SK-N-SH (cell line): ENCODE measurements around the gene MSMP.

Experiments used
- RXRA ChIP-seq: IDR thresholded peaks from 2 replicates; pipeline ENCODE4 v1.4.0; 2012; ENCODE audit warnings: low read depth, mild to moderate bottlenecking, borderline replicate concordance
- TF ChIP-seq, protein P1 (sequence below): fragments of 200-600 bp; sonication (generic); IDR thresholded peaks from 2 replicates; pipeline ENCODE4 v1.6.1; 2017; ENCODE audit warnings: antibody characterized with exemption, mild to moderate bottlenecking, moderate library complexity

DNA sequence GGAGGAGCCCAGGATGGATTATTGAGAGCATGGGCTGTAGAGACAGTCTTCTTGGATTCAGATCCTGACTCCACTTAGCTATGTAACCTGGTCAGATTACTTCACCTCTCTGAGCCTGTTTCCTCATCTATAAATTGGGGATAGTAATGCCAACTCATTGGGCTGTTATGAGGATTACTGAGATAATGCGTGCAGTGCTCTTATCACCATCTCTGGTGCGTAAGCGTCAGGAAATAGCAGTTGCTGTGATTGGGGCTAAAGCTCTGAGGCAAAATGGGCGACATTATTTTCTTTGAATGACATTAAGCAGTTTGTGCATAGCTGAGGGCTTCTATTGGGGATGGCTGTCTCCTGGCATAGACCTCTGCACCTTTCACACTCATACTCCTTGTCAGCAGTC is 995 bp upstream of the MSMP start:
- TF ChIP-seq, protein P1, sequence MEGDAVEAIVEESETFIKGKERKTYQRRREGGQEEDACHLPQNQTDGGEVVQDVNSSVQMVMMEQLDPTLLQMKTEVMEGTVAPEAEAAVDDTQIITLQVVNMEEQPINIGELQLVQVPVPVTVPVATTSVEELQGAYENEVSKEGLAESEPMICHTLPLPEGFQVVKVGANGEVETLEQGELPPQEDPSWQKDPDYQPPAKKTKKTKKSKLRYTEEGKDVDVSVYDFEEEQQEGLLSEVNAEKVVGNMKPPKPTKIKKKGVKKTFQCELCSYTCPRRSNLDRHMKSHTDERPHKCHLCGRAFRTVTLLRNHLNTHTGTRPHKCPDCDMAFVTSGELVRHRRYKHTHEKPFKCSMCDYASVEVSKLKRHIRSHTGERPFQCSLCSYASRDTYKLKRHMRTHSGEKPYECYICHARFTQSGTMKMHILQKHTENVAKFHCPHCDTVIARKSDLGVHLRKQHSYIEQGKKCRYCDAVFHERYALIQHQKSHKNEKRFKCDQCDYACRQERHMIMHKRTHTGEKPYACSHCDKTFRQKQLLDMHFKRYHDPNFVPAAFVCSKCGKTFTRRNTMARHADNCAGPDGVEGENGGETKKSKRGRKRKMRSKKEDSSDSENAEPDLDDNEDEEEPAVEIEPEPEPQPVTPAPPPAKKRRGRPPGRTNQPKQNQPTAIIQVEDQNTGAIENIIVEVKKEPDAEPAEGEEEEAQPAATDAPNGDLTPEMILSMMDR: no peak
- no peak for TF ChIP-seq RXRA
